AG04449 (cell line): ENCODE results near the gene RPL27A.

Source experiments
- CTCF ChIA-PET: fragments of 350-600 bp; formaldehyde crosslinking; extraction: SDS; loops from one replicate; lab custom pipeline; 2021; ENCODE audit warnings: antibody characterized with exemption; lab: Yijun Ruan, JAX
- POLR2A ChIA-PET: fragments of 400-600, 350-600 bp; formaldehyde crosslinking; extraction: SDS; loops from one replicate; lab custom pipeline; 2020; ENCODE audit warnings: antibody characterized with exemption, inconsistent platforms; lab: Yijun Ruan, JAX
- DNase-seq: peaks from one replicate; pipeline ENCODE4 v3.0.0-alpha.2; 2010; ENCODE audit warnings: low read depth, low spot score
- H3K4me3 ChIP-seq: 2 replicates; pipeline ENCODE4 v1.5.1; 2011; ENCODE audit warnings: low read depth, mild to moderate bottlenecking, control low read depth, low read length
- CTCF ChIP-seq: IDR thresholded peaks from one replicate; pipeline ENCODE4 v1.5.1; 2011; ENCODE audit warnings: mild to moderate bottlenecking, moderate library complexity, low read length, control low read depth, inconsistent platforms; ENCODE audit not compliant: insufficient read depth; ENCODE audit errors: missing control alignments

The RPL27A gene

GRCh38 chr11:8721609-8722500 lies 39.3 kb downstream of the RPL27A start:
- CTCF ChIA-PET = interaction anchor here (1.0 to 1.6 kb wide), 3 partner anchors 8 to 239 kb away, joined by 3 read pairs; no protein-coding TSS in a partner anchor
- H3K4me3 ChIP-seq = no peak overlapping the region

GRCh38 chr11:8722809-8723208 lies 40.2 kb downstream of the RPL27A start:
- no peak for TF ChIP-seq CTCF
- POLR2A ChIA-PET = no interaction called here
- CTCF ChIA-PET = interaction anchor here (0.9 kb wide), 1 partner anchor 237 kb away, joined by 3 read pairs; no protein-coding TSS in a partner anchor
- no peak for DNase-seq
- H3K4me3 ChIP-seq = no peak overlapping the region

More at GRCh38 chr11:8721609-8722500, 39.3 kb downstream of the RPL27A start:
- no peak for DNase-seq
- POLR2A ChIA-PET = interaction anchor here (0.7 to 1.1 kb wide), 2 partner anchors 14 to 88 kb away, joined by 3 to 4 read pairs; a partner anchor contains a TSS
- TF ChIP-seq CTCF = no peak

- no peak for DNase-seq
- no peak for TF ChIP-seq CTCF
- ChIA-PET POLR2A (no interaction called here), CTCF (no interaction called here)
- H3K4me3 ChIP-seq = no peak overlapping the region
These were observed 41.1 kb downstream of the RPL27A start for GRCh38 chr11:8723711-8724110.

- H3K4me3 ChIP-seq = no peak overlapping the region
- no peak for DNase-seq
- ChIA-PET POLR2A (interaction anchor here (1.1 kb wide), 1 partner anchor 147 kb away, joined by 3 read pairs; no protein-coding TSS in a partner anchor), CTCF (no interaction called here)
- TF ChIP-seq CTCF = no peak
These were observed 42.1 kb downstream of the RPL27A start for GRCh38 chr11:8724682-8725081.

- ChIA-PET CTCF (interaction anchor here (1.4 to 1.6 kb wide), 2 partner anchors 18 to 188 kb away, joined by 4 to 5 read pairs; no protein-coding TSS in a partner anchor), POLR2A (interaction anchor here (1.3 kb wide), 1 partner anchor 38 kb away, joined by 3 read pairs; no protein-coding TSS in a partner anchor)
- no peak for TF ChIP-seq CTCF
These were observed 43.8 kb downstream of the RPL27A start for GRCh38 chr11:8726395-8726794.

GRCh38 chr11:8728563-8728962 lies 46.0 kb downstream of the RPL27A start:
- ChIA-PET POLR2A (interaction anchor here (0.6 to 1.6 kb wide), 3 partner anchors 9 to 79 kb away, joined by 3 to 9 read pairs (median 4); no protein-coding TSS in a partner anchor), CTCF (interaction anchor here (1.4 kb wide), 1 partner anchor 11 kb away, joined by 5 read pairs; no protein-coding TSS in a partner anchor)
- TF ChIP-seq CTCF = no peak
- H3K4me3 ChIP-seq = no peak overlapping the region
- no peak for DNase-seq

More at GRCh38 chr11:8726395-8726794, 43.8 kb downstream of the RPL27A start:
- H3K4me3 ChIP-seq = no peak overlapping the region
- DNase-seq = no peak
